HL-60 (cell line): ENCODE measurements around the gene MARCHF7.
A peak's percentile ranks its signal among the peaks of the same experiment; 100 is the strongest.
"Not testable (repeated sequence)": the region's sequence is repeated elsewhere in the genome, so short reads cannot be mapped to it uniquely, and the experiment has no call there.

Source experiments
- DNase-seq, 2 experiments: peaks; one replicate each; pipeline ENCODE4 v3.0.0-alpha.2; 2010 to 2020; ENCODE audit warnings: low read depth in 1 of 2, low spot score in 1 of 2
- H3K27ac ChIP-seq: fragments of 250-450 bp; sonication (Bioruptor Pico); replicated peaks from 2 replicates; pipeline ENCODE4 v1.5.1; 2020; ENCODE audit warnings: mild to moderate bottlenecking, moderate library complexity
- H3K27me3 ChIP-seq: fragments of 250-450 bp; sonication (Bioruptor Pico); 2 replicates; pipeline ENCODE4 v1.5.1; 2021; ENCODE audit warnings: mild to moderate bottlenecking, moderate library complexity; ENCODE audit not compliant: insufficient read depth, poor library complexity, severe bottlenecking
- H3K4me3 ChIP-seq: replicated peaks from 2 replicates; pipeline ENCODE4 v1.5.1; 2011; ENCODE audit warnings: mild to moderate bottlenecking, control low read depth, low read length; ENCODE audit not compliant: insufficient read depth
- CTCF ChIP-seq: IDR thresholded peaks from one replicate; pipeline ENCODE4 v1.5.1; 2011; ENCODE audit warnings: low read length, control low read depth, inconsistent platforms; ENCODE audit not compliant: insufficient read depth
- GABPA ChIP-seq: IDR thresholded peaks from 2 replicates; pipeline ENCODE4 v1.6.1; 2012; ENCODE audit warnings: low read depth
- POLR2AphosphoS5 ChIP-seq: IDR thresholded peaks from 2 replicates; pipeline ENCODE4 v1.6.1; 2012; ENCODE audit warnings: low read depth
- REST ChIP-seq: IDR thresholded peaks from 2 replicates; pipeline ENCODE4 v1.6.1; 2012; ENCODE audit warnings: low read depth; ENCODE audit not compliant: insufficient replicate concordance
- SPI1 ChIP-seq: IDR thresholded peaks from 2 replicates; pipeline ENCODE4 v1.6.1; 2012; ENCODE audit warnings: low read depth, mild to moderate bottlenecking, borderline replicate concordance
- long read RNA-seq: library from polyadenylated mRNA; unstranded; transcript quantifications from one replicate; pipeline ENCODE4 v2.0.0, GENCODE V29; 2020

MARCHF7 gene
- long read RNA-seq, full-length matches to known transcripts, result 232 of 576 reads
- long read RNA-seq, partial matches to known transcripts, result 52 of 576 reads
- long read RNA-seq, other reads (novel, unspliced or antisense), result 292 of 576 reads

- TF ChIP-seq SPI1 (no peak), REST (peak; percentile 68), GABPA (0 out of 2 replicates have a peak, but pooled peaks have one; percentile 48), POLR2AphosphoS5 (peak; percentile 97), CTCF (peak; percentile 16)
- Histone ChIP-seq H3K27me3 (no peaks in the 10 kb centered on the region), H3K4me3 (peak within 1 kb of the TSS; percentile 76), H3K27ac (peak within 1 kb of the TSS; percentile 97)
- peak; percentile 81 to 98 for DNase-seq
These were observed at the start of gene MARCHF7 for GRCh38 chr2:159712143-159712928. TSS of gene MARCHF7 (plus strand) at chr2:159712506. CDS start at chr2:159729023, 16,517 bp downstream.

GRCh38 chr2:159667423-159667822 lies 44.9 kb upstream of the MARCHF7 start:
- not testable (repeated sequence) for H3K27ac ChIP-seq, DNase-seq, H3K4me3 ChIP-seq, H3K27me3 ChIP-seq

- Histone ChIP-seq H3K27me3 (no peaks in the 10 kb centered on the region), H3K27ac (no peak overlapping the region), H3K4me3 (no peak overlapping the region)
- TF ChIP-seq GABPA, result no peak
- no peak for TF ChIP-seq REST
- no peak for TF ChIP-seq CTCF
- TF ChIP-seq POLR2AphosphoS5, result no peak
- TF ChIP-seq SPI1, result no peak
- DNase-seq, result no peak
These were observed 41.3 kb upstream of the MARCHF7 start for GRCh38 chr2:159671047-159671446.

- no peak overlapping the region for H3K4me3 ChIP-seq
- TF ChIP-seq SPI1 (no peak), CTCF (no peak), REST (no peak), POLR2AphosphoS5 (no peak), GABPA (no peak)
- no peak overlapping the region for H3K27ac ChIP-seq
- no peak for DNase-seq
- no peaks in the 10 kb centered on the region for H3K27me3 ChIP-seq
These were observed 34.7 kb upstream of the MARCHF7 start for GRCh38 chr2:159677654-159678053.
